Posterior cingulate gyrus (tissue), 11 donors: ENCODE measurements around the gene SYNE4.
"Not testable (repeated sequence)": the region's sequence is repeated elsewhere in the genome, so short reads cannot be mapped to it uniquely, and the experiment has no call there.

Experiments used
- DNase-seq, 10 donors: peaks; one replicate each; pipeline versions ENCODE4 v3.0.0 to v3.0.0-alpha.2; 2020 to 2021; ENCODE audit warnings: mixed read lengths in 3 of 10
- intact Hi-C: fragments of 100-400 bp; cut with DNase I; formaldehyde crosslinking; loops from one replicate; pipeline ENCODE4 v1.15.1; 2023

Gene SYNE4

DNA sequence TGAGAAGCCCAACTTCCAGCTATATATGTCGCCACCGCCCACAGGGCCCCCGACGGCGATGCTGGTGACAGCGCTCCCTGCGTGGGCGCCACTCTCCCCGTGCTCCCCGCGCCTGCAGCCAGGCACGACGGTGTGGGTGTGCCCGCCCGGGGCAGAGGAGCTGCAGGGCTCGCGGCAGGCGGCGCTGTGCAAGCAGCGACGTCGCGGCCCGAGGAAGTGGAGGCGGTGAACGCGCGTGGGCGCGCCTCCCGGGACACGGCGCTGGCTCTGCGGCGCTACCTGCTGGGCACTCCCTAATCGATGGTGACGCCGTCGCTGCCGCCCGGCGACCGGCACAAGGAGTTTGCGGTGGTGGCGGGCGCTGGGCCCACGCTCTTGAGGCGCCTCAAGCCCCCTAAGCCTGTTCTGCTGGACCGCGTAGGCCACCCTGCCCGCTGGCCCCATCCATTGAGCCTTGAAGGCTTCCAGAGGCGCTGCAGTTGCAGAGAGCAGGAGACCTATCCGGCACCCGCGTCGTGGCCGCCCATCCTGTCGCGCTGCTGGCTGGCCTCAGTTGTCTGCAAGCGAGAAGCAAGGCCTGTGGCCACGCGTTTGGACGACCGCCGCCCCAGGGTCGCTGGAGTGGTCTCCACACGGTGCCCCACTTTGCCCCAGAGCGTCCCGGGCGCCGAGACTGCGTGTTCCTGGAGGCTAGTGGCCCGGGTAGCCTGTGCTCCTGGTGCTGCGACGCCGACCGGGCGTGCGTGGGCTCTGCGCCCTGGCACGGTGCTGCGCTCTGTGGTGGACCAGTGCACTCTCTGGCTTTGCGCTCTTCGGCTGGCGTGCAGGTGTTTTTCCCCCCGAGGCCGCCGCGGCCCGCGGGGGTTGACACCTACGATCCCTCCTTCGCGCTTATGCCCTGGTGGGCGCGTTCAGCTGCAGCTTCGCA is 49.3 kb downstream of the SYNE4 start:
- DNase-seq: peak in 9 of 10 donors; percentile 30 to 95 (median 55)
- intact Hi-C loops: loop anchor here (10.0 kb wide), 1 partner anchor 215 kb away; no protein-coding TSS in a partner anchor

DNA sequence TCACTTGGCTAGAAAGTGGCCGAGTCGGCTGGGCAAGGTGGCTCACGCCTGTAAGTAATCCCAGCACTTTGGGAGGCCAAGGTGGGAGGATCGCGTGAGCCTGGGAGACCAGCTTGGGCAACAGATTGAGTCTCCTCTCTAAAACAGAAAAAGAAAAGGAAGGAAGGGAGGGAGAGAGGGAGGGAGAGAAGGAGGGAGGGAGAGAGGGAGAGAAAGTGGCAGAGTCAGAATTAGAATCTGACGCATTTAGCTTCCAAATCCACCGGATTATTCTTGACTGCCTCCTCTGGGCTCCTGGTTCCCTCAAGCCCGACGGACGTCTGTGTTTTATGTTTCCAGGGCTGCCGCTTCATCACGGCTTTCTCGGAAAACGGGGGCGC is 50.0 kb downstream of the SYNE4 start:
- no peak for DNase-seq

DNA sequence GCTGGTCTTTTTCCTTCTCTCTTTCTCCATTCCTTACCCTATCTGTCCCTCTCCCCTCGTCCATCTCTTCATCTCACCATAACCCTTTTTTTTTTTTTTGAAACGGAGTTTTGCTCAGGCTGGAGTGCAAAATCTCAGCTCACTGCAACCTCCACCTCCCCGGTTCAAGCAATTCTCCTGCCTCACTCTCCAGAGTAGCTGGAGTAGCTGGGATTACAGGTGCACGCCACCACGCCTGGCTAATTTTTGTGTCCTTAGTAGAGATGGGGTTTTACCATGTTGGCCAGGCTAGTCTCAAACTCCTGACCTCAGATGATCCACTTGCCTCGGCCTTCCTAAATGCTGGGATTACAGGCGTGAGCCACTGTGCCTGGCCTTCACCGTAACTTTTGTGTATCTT is 51.2 kb downstream of the SYNE4 start:
- intact Hi-C loops: loop anchor here (10.0 kb wide), 1 partner anchor 217 kb away; no protein-coding TSS in a partner anchor
- not testable (repeated sequence) for DNase-seq

More for the DNA sequence above, 50.0 kb downstream of the SYNE4 start:
- intact Hi-C loops: loop anchor here (10.0 kb wide), 1 partner anchor 216 kb away; no protein-coding TSS in a partner anchor

DNA sequence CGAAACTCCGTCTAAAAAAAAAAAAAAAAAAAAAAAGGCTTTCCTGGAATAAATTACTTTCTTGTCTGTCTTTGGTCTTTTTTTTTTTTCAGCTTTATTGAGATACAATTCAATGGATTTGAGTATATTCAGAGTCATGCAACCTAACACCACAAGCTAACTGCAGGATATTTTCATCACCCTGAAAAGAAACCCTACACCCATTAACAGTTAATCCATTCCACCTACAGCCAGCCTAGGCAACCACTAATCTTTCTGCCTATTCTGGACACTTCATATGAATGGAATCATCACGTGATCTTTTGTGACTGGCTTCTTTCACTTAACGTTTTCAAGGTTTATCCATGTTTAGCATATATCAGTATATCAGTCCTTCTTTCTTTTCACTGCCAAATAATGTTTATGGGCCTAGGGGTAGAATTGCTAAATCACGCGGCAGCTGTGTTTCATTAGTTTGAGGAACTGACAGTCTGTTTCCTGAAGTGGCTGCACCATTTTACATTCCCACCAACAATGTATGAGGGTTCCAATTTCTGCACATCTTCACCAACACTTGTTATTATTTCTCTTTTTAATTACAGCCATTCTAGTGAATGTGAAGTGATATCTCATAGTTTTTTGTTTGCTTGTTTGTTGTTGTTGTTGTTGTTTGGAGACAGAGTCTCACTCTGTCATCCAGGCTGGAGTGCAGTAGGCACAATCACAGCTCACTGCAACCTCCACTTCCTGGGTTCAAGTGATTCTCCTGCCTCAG is 52.6 kb downstream of the SYNE4 start:
- intact Hi-C loops: loop anchor here (10.0 kb wide), 1 partner anchor 219 kb away; no protein-coding TSS in a partner anchor
- no peak for DNase-seq
